ENCODE results near the gene DMC1. TPM values are rescaled to one million over a fixed set of nuclear protein-coding genes. Genes with fewer than 3 reads are reported as not detected.

DMC1 gene
- total RNA-seq, 4 donors from 2014 or later = 0.84 to 1.4 (median 0.84) TPM; not detected in 1

GRCh38 chr22:38540701-38541100 lies 29.3 kb downstream of the DMC1 start:
- TF ChIP-seq, protein P1, sequence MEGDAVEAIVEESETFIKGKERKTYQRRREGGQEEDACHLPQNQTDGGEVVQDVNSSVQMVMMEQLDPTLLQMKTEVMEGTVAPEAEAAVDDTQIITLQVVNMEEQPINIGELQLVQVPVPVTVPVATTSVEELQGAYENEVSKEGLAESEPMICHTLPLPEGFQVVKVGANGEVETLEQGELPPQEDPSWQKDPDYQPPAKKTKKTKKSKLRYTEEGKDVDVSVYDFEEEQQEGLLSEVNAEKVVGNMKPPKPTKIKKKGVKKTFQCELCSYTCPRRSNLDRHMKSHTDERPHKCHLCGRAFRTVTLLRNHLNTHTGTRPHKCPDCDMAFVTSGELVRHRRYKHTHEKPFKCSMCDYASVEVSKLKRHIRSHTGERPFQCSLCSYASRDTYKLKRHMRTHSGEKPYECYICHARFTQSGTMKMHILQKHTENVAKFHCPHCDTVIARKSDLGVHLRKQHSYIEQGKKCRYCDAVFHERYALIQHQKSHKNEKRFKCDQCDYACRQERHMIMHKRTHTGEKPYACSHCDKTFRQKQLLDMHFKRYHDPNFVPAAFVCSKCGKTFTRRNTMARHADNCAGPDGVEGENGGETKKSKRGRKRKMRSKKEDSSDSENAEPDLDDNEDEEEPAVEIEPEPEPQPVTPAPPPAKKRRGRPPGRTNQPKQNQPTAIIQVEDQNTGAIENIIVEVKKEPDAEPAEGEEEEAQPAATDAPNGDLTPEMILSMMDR (IDR thresholded peaks at IDR 0.05) = no peak
- DNase-seq (ENCODE audit: low spot score) (no peak), ATAC-seq (ENCODE audit: low FRiP score) (no peak)

- ATAC-seq (ENCODE audit: low FRiP score) (no peak), DNase-seq (ENCODE audit: low spot score) (no peak)
- TF ChIP-seq, protein P1 (IDR thresholded peaks at IDR 0.05) = no peak
Observed at GRCh38 chr22:38531251-38531938, 38.6 kb downstream of the DMC1 start.

- TF ChIP-seq, protein P1 (IDR thresholded peaks at IDR 0.05) = no peak
- DNase-seq (ENCODE audit: low spot score) = no peak
- no peak for ATAC-seq (ENCODE audit: low FRiP score)
Observed at GRCh38 chr22:38524429-38524828, 45.6 kb downstream of the DMC1 start.

DNA sequence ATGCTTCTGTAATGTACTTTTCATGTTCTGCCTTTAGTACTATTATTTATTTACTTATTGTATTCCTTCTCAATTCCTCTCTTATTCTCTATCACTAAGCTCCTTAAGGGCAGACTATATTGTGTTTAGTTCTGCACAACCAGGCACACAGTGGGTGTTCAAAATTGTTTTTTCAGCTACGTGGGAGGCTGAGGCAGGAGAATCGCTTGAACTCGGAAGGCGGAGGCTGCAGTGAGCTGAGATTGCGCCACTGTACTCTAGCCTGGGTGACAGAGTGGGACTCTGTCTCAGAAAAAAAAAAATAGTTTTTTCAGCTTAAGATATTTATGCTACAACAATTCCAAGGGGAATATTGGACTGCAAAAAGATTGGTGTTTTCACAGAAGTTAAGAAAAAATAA lies 46.5 kb downstream of the DMC1 start:
- DNase-seq (ENCODE audit: low spot score) (no peak), ATAC-seq (ENCODE audit: low FRiP score) (no peak)
- TF ChIP-seq, protein P1 (IDR thresholded peaks at IDR 0.05) = no peak

GRCh38 chr22:38523029-38523428 lies 47.0 kb downstream of the DMC1 start:
- DNase-seq (ENCODE audit: low spot score) = no peak
- TF ChIP-seq, protein P1 (IDR thresholded peaks at IDR 0.05) = no peak
- no peak for ATAC-seq (ENCODE audit: low FRiP score)

DNA sequence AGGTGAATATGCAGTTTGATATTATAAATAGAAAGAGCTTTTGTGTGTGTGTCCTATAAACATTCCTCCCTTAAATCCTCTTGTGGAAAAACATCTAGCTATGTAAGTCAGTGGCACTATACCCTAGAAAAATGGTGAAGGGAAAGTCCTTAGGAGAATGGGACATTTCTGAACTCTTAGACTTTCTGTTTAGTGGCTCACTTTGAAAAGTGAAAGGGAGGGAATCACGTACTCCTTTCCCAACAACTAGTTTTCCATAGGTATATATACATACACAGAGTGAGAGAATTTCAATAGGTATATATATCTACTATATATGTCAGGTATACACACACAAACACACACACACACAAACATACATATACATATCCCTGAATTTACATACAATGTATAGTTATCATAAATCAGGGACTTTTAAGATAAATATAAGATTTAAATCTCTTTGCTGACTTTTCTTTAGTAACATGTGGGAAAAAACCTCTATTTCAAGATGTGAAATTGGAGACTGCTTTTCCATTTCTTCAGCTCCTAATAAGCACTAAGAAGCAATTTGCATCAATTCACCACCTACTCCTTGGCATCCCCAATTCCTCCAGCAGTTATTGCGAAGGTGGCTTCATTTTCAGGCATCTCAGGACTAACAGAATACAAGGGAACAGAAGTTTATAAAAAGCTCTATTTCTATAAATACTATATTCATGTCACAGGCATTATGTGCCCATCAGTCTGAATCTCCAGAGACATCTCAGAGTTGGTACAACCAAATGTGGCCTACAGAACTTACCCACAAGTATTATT lies 50.3 kb downstream of the DMC1 start:
- no peak for ATAC-seq (ENCODE audit: low FRiP score)
- TF ChIP-seq, protein P1 (IDR thresholded peaks at IDR 0.05) = no peak

More for the DNA sequence above, 50.3 kb downstream of the DMC1 start:
- no peak for DNase-seq (ENCODE audit: low spot score)

All from omental fat pad (tissue), 4 donors.